Activated CD8-positive, alpha-beta memory T cell treated with anti-CD3 and anti-CD28 coated beads for 1 hour (primary cell): ENCODE data around the gene ARPC4.
A peak's percentile ranks its signal among the peaks of the same experiment; 100 is the strongest.

Experiments used
- DNase-seq, 2 donors: peaks; one replicate each; pipeline ENCODE4 v3.0.0-alpha.2; 2020; ENCODE audit warnings: low read depth in 1 of 2; ENCODE audit errors: extremely low read depth in 1 of 2

Gene ARPC4

GRCh38 chr3:9792405-9793160 lies at the start of gene ARPC4, which contains the start of gene TADA3:
Gene ARPC4 (plus strand): TSS chr3:9793082. CDS start chr3:9793122, 40 bp downstream.
Gene TADA3 (minus strand): TSS chr3:9792473. CDS start chr3:9791466, 1,007 bp downstream.
- DNase-seq = peak; percentile 82 to 88

GRCh38 chr3:9743548-9743947 lies 49.3 kb upstream of the ARPC4 start:
- DNase-seq = no peak

- DNase-seq = no peak
These were observed 48.7 kb upstream of the ARPC4 start for GRCh38 chr3:9744162-9744561.

GRCh38 chr3:9745521-9745920 lies 47.4 kb upstream of the ARPC4 start:
- no peak for DNase-seq

GRCh38 chr3:9746330-9746729 lies 46.6 kb upstream of the ARPC4 start:
- no peak for DNase-seq

- DNase-seq = no peak
These were observed 45.6 kb upstream of the ARPC4 start for GRCh38 chr3:9747267-9747666.

GRCh38 chr3:9748031-9748430 lies 44.9 kb upstream of the ARPC4 start:
- no peak for DNase-seq

- DNase-seq = no peak
These were observed 43.6 kb upstream of the ARPC4 start for GRCh38 chr3:9749296-9749644.

GRCh38 chr3:9749645-9750555 lies 43.0 kb upstream of the ARPC4 start, which contains the start of gene OGG1:
Gene OGG1 (plus strand): TSS chr3:9749952. CDS start chr3:9750287, 335 bp downstream.
- DNase-seq = peak; percentile 86 to 87

- no peak for DNase-seq
These were observed 42.1 kb upstream of the ARPC4 start for GRCh38 chr3:9750556-9751411.

- DNase-seq = no peak
These were observed 38.2 kb upstream of the ARPC4 start for GRCh38 chr3:9754678-9755077.

- DNase-seq = no peak
These were observed 35.5 kb upstream of the ARPC4 start for GRCh38 chr3:9757427-9757826.

GRCh38 chr3:9760779-9761505 lies 31.9 kb upstream of the ARPC4 start:
- no peak for DNase-seq

GRCh38 chr3:9761919-9762318 lies 31.0 kb upstream of the ARPC4 start:
- no peak for DNase-seq

GRCh38 chr3:9762871-9763270 lies 30.0 kb upstream of the ARPC4 start:
- no peak for DNase-seq

GRCh38 chr3:9765865-9766264 lies 27.0 kb upstream of the ARPC4 start:
- no peak for DNase-seq

GRCh38 chr3:9767418-9767817 lies 25.5 kb upstream of the ARPC4 start:
- DNase-seq = no peak

- DNase-seq = no peak
These were observed 24.6 kb upstream of the ARPC4 start for GRCh38 chr3:9768141-9768775.

GRCh38 chr3:9769012-9769411 lies 23.9 kb upstream of the ARPC4 start:
- no peak for DNase-seq
